Spinal cord (tissue), 10 donors: ENCODE results near the gene SLC9C2. TPM values are rescaled to one million over a fixed set of nuclear protein-coding genes. Genes with fewer than 3 reads are reported as not detected.
"Not testable (repeated sequence)": the region's sequence is repeated elsewhere in the genome, so short reads cannot be mapped to it uniquely, and the experiment has no call there.

Source experiments
- DNase-seq, 6 donors: peaks; one replicate each; pipeline versions ENCODE4 v3.0.0 to v3.0.0-alpha.2; 2013 to 2015; ENCODE audit warnings: low spot score in 6 of 6, low read depth in 4 of 6
- H3K27ac ChIP-seq: one replicate; pipeline ENCODE4 v1.5.1; 2013; ENCODE audit warnings: low read depth, low read length, control low read depth
- H3K27me3 ChIP-seq: one replicate; pipeline ENCODE4 v1.6.1; 2013; ENCODE audit warnings: low read length; ENCODE audit not compliant: control insufficient read depth, insufficient read depth
- H3K36me3 ChIP-seq: one replicate; pipeline ENCODE4 v1.6.1; 2013; ENCODE audit warnings: low read length; ENCODE audit not compliant: control insufficient read depth, insufficient read depth
- H3K4me1 ChIP-seq: one replicate; pipeline ENCODE4 v1.6.1; 2013; ENCODE audit warnings: low read length; ENCODE audit not compliant: control insufficient read depth, insufficient read depth
- H3K4me3 ChIP-seq: one replicate; pipeline ENCODE4 v1.5.1; 2013; ENCODE audit warnings: low read depth, low read length, control low read depth
- H3K9me3 ChIP-seq: one replicate; pipeline ENCODE4 v1.6.1; 2013; ENCODE audit warnings: low read length; ENCODE audit not compliant: control insufficient read depth, insufficient read depth
- WGBS: methylation state at CpG from one replicate; pipeline ENCODE4 v1.1.5; 2013; ENCODE audit warnings: missing lambda C conversion rate; ENCODE audit not compliant: insufficient coverage; 5-methylcytosine and 5-hydroxymethylcytosine counted together
- polyA plus RNA-seq, 2 donors: library from polyadenylated mRNA; unstranded; fragments of 120-200 nt; gene quantifications; one replicate each; pipeline ENCODE4 v1.2.1, GENCODE V29; 2013; ENCODE audit not compliant: insufficient read length in 2 of 2
- total RNA-seq, 2 donors: library from RNA; depleted of rRNA in 1 of 2; stranded (reverse); fragments of 120-200 nt in 1 of 2; fragments of >200 nt in 1 of 2; gene quantifications; one replicate each; pipeline versions ENCODE4 v1.2.3 to v1.2.4, GENCODE V29; 2013 to 2014
- donor health status: healthy.

The SLC9C2 gene
- total and polyA plus RNA-seq, 4 donors = 0.79 to 1.9 (median 1.3) TPM

DNA sequence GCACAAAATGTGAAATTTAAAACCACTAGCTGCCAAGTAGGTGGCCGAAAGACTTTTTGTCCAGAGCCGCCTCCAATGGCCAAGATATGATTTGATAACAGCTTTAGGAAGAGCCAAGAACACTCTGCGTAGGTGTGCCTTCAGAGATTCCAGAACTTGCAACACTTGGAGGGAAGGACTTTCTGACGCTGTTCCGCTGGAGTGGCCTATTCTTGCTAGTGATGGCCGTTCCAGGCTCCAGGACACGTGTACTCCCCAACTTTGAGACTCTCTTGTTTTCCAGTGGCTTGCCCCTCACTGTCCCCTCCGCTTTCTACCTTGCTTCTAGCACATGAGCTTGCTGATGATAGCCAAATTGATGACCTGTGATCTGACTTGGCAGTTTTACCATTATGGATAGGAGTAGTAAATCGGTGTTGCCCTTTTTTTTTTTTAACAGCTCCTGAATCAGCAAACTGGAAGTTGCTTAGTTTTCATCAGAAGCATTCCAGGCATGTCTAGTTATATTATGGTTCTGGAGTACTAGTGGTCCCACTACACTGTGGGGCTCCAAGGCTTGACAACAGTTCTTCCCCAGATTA, 124.7 kb downstream of the SLC9C2 start:
- Histone ChIP-seq H3K27me3 (no peaks in the 10 kb centered on the region), H3K4me1 (peaks cover 7% of the 10 kb centered on the region), H3K27ac (peak overlapping the region; percentile 93), H3K9me3 (no peaks in the 10 kb centered on the region), H3K4me3 (peak overlapping the region; percentile 83), H3K36me3 (peaks cover under 1% of the 10 kb centered on the region)
- 5% methylated on average over 7 of the region's 9 CpGs for WGBS
- peak in 4 of 6 donors; percentile 7 to 54 (median 40) for DNase-seq

DNA sequence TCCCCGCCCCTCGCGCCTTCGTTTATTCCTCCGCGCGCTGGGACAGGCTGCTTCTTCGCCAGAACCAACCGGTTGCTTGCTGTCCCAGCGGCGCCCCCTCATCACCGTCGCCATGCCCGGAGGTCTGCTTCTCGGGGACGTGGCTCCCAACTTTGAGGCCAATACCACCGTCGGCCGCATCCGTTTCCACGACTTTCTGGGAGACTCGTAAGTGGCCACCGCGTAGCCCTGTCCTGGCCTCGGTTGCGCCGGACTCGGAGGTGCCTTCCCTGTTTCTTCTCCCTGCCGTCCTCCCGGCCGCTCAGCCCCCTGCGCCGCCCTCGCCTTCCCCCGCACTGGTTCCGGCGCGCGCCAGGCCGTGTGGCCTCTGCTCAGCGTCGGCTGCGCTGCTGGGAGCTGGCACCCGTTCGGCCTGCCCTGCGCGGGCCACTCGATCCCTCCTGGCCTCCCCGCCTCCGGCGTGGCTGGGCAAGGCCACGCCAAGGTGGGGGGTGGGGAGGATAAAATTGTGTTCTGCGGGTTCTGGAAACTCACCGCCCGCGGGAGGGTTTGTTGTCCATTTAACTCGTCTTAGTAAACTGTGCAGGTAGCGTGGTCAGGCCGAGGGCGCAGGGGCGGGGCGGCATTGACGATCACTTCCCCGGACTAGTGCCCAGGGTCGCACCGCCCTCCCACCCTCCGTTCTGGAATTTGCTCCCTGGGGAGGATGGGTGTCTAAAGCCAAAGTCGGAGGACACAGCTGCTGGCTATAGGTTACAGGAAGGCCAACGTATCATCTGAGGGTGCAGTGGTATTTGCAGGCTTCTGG, 125.4 kb downstream of the SLC9C2 start, which contains the start of gene PRDX6:
TSS of gene PRDX6 (plus strand) at position 50 of the 808 bp plus-strand sequence. CDS start at position 113, 63 bp downstream.
- Histone ChIP-seq H3K27me3 (no peaks in the 10 kb centered on the region), H3K4me3 (peak within 1 kb of the TSS; percentile 83), H3K36me3 (no peaks in the 10 kb centered on the region), H3K4me1 (peaks cover 7% of the 10 kb centered on the region), H3K27ac (peak within 1 kb of the TSS; percentile 93), H3K9me3 (no peaks in the 10 kb centered on the region)
- peak in 4 of 6 donors; percentile 67 to 94 (median 73) for DNase-seq
- WGBS = under 1% methylated on average over 69 of the region's 69 CpGs

DNA sequence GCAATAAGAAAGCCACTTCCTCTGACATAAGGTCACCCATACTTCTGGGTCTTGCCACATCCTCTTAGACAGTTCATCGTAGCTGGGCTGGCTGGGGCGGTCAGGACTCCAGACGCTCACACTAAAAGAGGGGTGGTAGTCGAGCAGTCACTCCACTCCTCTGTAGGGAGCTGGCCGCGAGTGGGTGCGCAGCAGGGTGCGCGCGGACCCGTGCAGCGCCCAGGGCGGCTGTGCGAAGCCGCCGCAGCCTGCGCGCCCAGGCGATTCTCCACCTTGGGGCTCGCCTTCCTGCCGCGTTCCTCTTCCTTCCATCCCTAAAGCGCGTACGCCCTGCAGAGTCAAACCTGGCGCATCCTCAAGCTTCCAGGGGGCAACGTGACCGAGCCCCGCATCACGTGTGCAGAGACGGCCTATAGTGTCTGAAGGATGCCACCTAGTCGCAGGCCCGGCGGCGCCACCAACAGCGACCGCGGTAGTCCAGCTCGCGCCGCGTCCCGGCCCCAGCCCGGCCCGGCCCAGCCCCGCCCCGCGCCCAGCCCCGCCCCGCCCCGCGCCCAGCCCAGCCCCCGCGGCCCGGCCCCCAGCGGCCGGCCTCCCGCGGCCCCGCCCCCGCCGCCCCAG, 126.1 kb downstream of the SLC9C2 start:
- peak; percentile 54 to 97 (median 78) for DNase-seq
- Histone ChIP-seq H3K36me3 (no peaks in the 10 kb centered on the region), H3K27ac (peak overlapping the region; percentile 79), H3K4me3 (peak overlapping the region; percentile 83), H3K9me3 (no peaks in the 10 kb centered on the region), H3K27me3 (no peaks in the 10 kb centered on the region), H3K4me1 (peaks cover 7% of the 10 kb centered on the region)
- WGBS = under 1% methylated on average over 61 of the region's 62 CpGs

DNA sequence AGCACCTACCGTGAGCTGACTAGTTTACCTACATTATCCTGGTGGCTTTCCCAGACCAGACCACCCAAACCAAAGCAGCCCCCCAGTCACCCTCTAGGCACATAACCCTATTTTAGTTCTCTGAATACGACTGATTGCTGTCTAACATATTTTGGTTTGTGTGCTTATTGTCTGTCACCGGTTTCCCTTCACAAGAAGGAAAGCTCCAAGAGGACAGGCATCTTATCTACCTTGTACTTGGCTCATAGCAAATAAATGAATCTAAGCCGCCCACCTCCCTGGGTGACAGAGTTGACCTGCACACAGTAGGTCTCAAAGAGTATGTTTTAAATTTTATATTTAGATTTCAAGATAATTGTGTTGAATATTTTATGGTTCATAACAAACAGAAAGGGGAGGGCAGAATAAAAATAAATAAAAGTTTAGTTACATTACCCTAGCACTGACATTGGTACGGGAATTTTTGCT, 126.6 kb downstream of the SLC9C2 start:
- no peaks in the 10 kb centered on the region for H3K9me3 ChIP-seq

DNA sequence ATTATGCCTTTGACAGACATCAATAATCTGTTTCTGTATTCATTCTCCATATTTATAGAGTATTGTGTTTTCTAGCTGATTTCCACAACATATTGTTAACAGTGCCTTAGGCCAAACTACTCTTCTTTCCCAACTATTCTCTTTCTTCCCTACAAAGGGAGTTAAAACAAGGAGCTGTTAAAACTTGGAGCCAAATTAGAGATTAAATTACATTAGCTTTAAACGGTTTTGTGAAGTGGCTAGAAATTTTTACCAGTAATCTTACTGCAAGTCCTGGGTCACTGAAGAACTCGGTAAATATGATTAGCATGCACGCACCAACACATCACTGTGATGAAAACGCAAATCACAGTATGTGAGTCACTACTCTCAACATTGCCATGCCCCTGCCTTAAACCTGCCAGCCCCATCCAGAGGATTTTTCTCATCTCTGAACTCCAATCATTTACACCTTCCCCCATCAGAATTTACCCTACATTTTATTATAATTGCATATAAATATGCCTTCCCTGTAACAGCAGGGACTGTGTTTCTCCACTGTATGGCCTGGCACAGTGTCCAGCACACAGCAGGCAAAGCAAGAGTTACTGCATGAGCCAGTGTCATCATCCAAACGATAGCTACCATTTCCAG, 127.2 kb downstream of the SLC9C2 start:
- no peaks in the 10 kb centered on the region for H3K27me3 ChIP-seq
- no peak overlapping the region for H3K4me3 ChIP-seq
- DNase-seq = peak in 1 of 6 donors; percentile 9
- peak overlapping the region; percentile 79 for H3K27ac ChIP-seq
- peaks cover 1% of the 10 kb centered on the region for H3K9me3 ChIP-seq
- H3K36me3 ChIP-seq = no peaks in the 10 kb centered on the region
- WGBS = 58% methylated on average over 4 of the region's 5 CpGs
- H3K4me1 ChIP-seq = peaks cover 7% of the 10 kb centered on the region

More for the DNA sequence above, 126.6 kb downstream of the SLC9C2 start:
- H3K4me3 ChIP-seq = peak overlapping the region; percentile 58
- 20% methylated on average over 1 of the region's 5 CpGs for WGBS
- H3K4me1 ChIP-seq = peaks cover 7% of the 10 kb centered on the region
- peak in 3 of 6 donors; percentile 5 to 29 (median 20) for DNase-seq
- H3K36me3 ChIP-seq = no peaks in the 10 kb centered on the region
- H3K27me3 ChIP-seq = no peaks in the 10 kb centered on the region
- H3K27ac ChIP-seq = peak overlapping the region; percentile 79

DNA sequence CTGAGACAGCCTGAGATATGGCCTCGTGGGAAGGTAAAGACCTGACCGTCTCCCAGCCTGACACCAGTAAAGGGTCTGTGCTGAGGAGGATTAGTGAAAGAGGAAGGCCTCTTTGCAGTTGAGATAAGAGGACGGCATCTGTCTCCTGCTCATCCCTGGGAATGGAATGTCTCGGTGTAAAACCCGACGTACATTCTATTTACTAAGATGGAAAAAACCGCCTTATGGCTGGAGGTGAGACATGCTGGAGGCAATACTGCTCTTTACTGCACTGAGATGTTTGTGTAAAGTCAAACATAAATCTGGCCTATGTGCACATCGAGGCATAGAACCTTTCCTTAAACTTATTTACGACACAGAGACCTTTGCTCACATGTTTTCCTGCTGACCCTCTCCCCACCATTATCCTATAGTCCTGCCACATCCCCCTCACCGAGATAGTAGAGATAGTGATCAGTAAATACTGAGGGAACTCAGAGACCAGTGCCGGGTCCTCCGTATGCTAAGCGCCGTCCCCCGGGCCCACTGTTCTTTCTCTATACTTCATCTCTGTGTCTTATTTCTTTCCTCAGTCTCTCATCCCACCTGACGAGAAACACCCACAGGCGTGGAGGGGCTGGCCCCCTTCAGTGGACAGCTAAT, 128.0 kb downstream of the SLC9C2 start:
- H3K36me3 ChIP-seq, H3K9me3 ChIP-seq, DNase-seq, H3K27ac ChIP-seq, H3K4me3 ChIP-seq, H3K27me3 ChIP-seq, H3K4me1 ChIP-seq: not testable (repeated sequence)
- WGBS = 84% methylated on average over 9 of the region's 17 CpGs

DNA sequence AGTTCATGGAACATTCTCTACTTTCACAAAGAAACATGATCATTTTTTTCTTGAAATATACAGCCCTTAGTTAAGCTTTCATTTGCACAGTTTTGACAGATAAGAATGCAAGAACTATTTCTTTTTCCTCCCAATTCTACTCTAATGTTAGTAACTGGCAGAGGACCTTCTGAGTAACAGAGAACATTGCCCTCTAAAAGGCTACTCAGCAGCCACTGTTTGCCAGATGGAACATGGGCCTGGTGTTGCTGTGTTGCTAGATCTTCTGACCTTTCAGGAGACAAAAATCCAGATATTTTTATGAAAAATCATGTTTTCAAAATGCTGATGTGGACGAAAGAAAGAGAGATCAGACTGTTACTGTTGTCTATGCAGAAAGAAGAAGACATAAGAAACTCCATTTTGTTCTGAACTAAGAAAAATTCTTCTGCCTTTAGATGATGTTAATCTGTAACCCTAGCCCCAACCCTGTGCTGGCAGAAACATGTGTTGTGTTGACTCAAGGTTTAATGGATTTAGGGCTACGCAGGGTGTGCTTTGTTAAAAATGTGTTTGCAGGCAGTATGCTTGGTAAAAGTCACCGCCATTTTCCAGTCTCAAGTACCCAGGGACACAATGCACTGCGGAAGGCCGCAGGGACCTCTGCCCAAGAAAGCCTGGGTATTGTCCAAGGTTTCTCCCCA, 128.6 kb downstream of the SLC9C2 start:
- H3K9me3 ChIP-seq = peaks cover 2% of the 10 kb centered on the region
- no peak overlapping the region for H3K27ac ChIP-seq
- DNase-seq = no peak
- WGBS = no CpG with 5 or more reads among the region's 5 CpGs
- H3K27me3 ChIP-seq = no peaks in the 10 kb centered on the region
- no peak overlapping the region for H3K4me3 ChIP-seq
- no peaks in the 10 kb centered on the region for H3K36me3 ChIP-seq
- peaks cover 7% of the 10 kb centered on the region for H3K4me1 ChIP-seq

DNA sequence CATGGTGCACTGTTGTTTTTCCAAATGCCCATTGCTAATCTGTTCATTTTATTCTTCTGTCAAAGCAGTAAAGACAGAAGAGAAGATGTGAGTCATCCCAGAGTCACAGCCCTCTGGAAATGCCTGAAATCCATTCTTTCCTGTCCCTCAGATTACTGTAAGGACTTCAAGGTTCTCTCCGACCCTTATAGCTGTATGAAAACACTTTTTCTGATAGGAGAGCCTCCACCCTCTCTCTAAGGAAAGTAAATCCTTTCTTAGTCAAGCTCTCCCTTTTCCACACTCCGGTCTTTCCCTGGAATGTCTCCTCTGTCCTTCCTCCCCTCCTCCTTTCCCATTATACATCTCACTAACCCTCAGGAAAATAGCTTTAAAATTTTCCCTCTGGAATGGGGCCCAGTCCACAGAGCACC, 129.3 kb downstream of the SLC9C2 start:
- WGBS = 90% methylated on average over 2 of the region's 2 CpGs
- H3K27ac ChIP-seq = no peak overlapping the region
- H3K36me3 ChIP-seq = no peaks in the 10 kb centered on the region
- H3K4me3 ChIP-seq = no peak overlapping the region
- H3K4me1 ChIP-seq = peaks cover 7% of the 10 kb centered on the region
- H3K27me3 ChIP-seq = no peaks in the 10 kb centered on the region
- H3K9me3 ChIP-seq = peaks cover 2% of the 10 kb centered on the region
- DNase-seq = no peak
